ENCODE data around the gene CTF1. TPM values are rescaled to one million over a fixed set of nuclear protein-coding genes. Genes with fewer than 3 reads are reported as not detected.

Gene CTF1
- total and polyA plus RNA-seq, 10 of the 15 experiments (the other 5 are each of a cell fraction or from before 2014, with no cell fraction given), result 0.04 to 0.46 (median 0.11) TPM; not detected in 3

- TF ChIP-seq ATF3 (IDR thresholded peaks at IDR 0.05; ENCODE audit: borderline replicate concordance, extremely low read depth, low read depth, low read length) (no peak), E4F1 (IDR thresholded peaks at IDR 0.05; ENCODE audit: borderline replicate concordance, partially characterized antibody) (no peak), TBL1XR1 (IDR thresholded peaks at IDR 0.05; ENCODE audit: low read depth, low read length) (no peak), LARP7 (IDR thresholded peaks at IDR 0.05) (peak; percentile 65; the same call in 1 of the 2 replicates), RAD21 (IDR thresholded peaks at IDR 0.05; ENCODE audit: insufficient read depth, low read depth, low read length) (no peak), PKNOX1 (IDR thresholded peaks at IDR 0.05) (no peak), BMI1 (IDR thresholded peaks at IDR 0.05; ENCODE audit: borderline replicate concordance) (no peak), ATF2 (IDR thresholded peaks at IDR 0.05; ENCODE audit: low read length) (no peak), FOXM1 (IDR thresholded peaks at IDR 0.05; ENCODE audit: low read depth, low read length) (no peak), STAT1 (conservative IDR thresholded peaks at IDR 0.05) (no peak), ZBTB33 (IDR thresholded peaks at IDR 0.05) (no peak), EP300 (IDR thresholded peaks at IDR 0.05; ENCODE audit: borderline replicate concordance in 1 of 2, control insufficient read depth in 1 of 2, low read depth in 2 of 2, low read length in 2 of 2) (no peak), NFYA (IDR thresholded peaks at IDR 0.05; ENCODE audit: borderline replicate concordance, low read depth, low read length) (no peak), GATAD2B (conservative IDR thresholded peaks at IDR 0.05; ENCODE audit: low read depth) (peak; percentile 83), CTCF (IDR thresholded peaks at IDR 0.05 in 2 of 3, conservative IDR thresholded peaks at IDR 0.05 in 1 of 3; ENCODE audit: control insufficient read depth in 2 of 3, extremely low read depth in 1 of 3, insufficient read depth in 1 of 3, low read depth in 3 of 3, low read length in 3 of 3) (no peak), SUPT20H (IDR thresholded peaks at IDR 0.05; ENCODE audit: borderline replicate concordance, control insufficient read depth, low read depth, low read length) (no peak), NR2F1 (conservative IDR thresholded peaks at IDR 0.05) (peak; percentile 50), SMARCA5 (IDR thresholded peaks at IDR 0.05) (peak; percentile 56; the same call in 1 of the 2 replicates)
Measured at GRCh38 chr16:30924076-30924912, 27.9 kb downstream of the CTF1 start (continued).

Measured in GM12878 (cell line).